BE2C (cell line): ENCODE results near the gene ERLIN1.

Experiments
- DNase-seq: peaks from one replicate; pipeline ENCODE4 v3.0.0-alpha.2; 2020
- H3K27me3 ChIP-seq: fragments of 250-450 bp; sonication (Bioruptor Pico); 2 replicates; pipeline ENCODE4 v1.5.1; 2020; ENCODE audit warnings: mild to moderate bottlenecking
- H3K36me3 ChIP-seq: fragments of 250-450 bp; sonication (Bioruptor Pico); 2 replicates; pipeline ENCODE4 v1.5.1; 2020; ENCODE audit warnings: mild to moderate bottlenecking
- H3K4me1 ChIP-seq: fragments of 250-450 bp; sonication (Bioruptor Pico); 2 replicates; pipeline ENCODE4 v1.5.1; 2020
- H3K4me3 ChIP-seq: 2 replicates; pipeline ENCODE4 v1.5.1; 2011; ENCODE audit warnings: low read depth, low read length
- H3K9me3 ChIP-seq: fragments of 250-450 bp; sonication (Bioruptor Pico); 2 replicates; pipeline ENCODE4 v1.5.1; 2020
- TF ChIP-seq, protein P1 (sequence below): IDR thresholded peaks from 2 replicates; pipeline ENCODE4 v1.5.1; 2012; ENCODE audit warnings: mild to moderate bottlenecking, low read depth, low read length

Gene ERLIN1

GRCh38 chr10:100146875-100147650 lies 38.8 kb downstream of the ERLIN1 start:
- Histone ChIP-seq H3K9me3 (no peaks in the 10 kb centered on the region), H3K4me1 (peaks cover 11% of the 10 kb centered on the region), H3K27me3 (no peaks in the 10 kb centered on the region), H3K4me3 (no peak overlapping the region), H3K36me3 (peaks cover 14% of the 10 kb centered on the region)
- TF ChIP-seq, protein P1, sequence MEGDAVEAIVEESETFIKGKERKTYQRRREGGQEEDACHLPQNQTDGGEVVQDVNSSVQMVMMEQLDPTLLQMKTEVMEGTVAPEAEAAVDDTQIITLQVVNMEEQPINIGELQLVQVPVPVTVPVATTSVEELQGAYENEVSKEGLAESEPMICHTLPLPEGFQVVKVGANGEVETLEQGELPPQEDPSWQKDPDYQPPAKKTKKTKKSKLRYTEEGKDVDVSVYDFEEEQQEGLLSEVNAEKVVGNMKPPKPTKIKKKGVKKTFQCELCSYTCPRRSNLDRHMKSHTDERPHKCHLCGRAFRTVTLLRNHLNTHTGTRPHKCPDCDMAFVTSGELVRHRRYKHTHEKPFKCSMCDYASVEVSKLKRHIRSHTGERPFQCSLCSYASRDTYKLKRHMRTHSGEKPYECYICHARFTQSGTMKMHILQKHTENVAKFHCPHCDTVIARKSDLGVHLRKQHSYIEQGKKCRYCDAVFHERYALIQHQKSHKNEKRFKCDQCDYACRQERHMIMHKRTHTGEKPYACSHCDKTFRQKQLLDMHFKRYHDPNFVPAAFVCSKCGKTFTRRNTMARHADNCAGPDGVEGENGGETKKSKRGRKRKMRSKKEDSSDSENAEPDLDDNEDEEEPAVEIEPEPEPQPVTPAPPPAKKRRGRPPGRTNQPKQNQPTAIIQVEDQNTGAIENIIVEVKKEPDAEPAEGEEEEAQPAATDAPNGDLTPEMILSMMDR: no peak
- no peak for DNase-seq

- TF ChIP-seq, protein P1: no peak
- H3K9me3 ChIP-seq: no peaks in the 10 kb centered on the region
- peaks cover 11% of the 10 kb centered on the region for H3K4me1 ChIP-seq
- H3K36me3 ChIP-seq: peaks cover 9% of the 10 kb centered on the region
- H3K4me3 ChIP-seq: no peak overlapping the region
- H3K27me3 ChIP-seq: no peaks in the 10 kb centered on the region
- DNase-seq: no peak
These were observed 39.4 kb downstream of the ERLIN1 start for GRCh38 chr10:100146398-100146797.

- Histone ChIP-seq H3K4me3 (no peak overlapping the region), H3K27me3 (no peaks in the 10 kb centered on the region), H3K9me3 (no peaks in the 10 kb centered on the region), H3K36me3 (no peaks in the 10 kb centered on the region), H3K4me1 (peaks cover 9% of the 10 kb centered on the region)
- TF ChIP-seq, protein P1: no peak
- no peak for DNase-seq
These were observed 42.1 kb downstream of the ERLIN1 start for GRCh38 chr10:100143756-100144155.

DNA sequence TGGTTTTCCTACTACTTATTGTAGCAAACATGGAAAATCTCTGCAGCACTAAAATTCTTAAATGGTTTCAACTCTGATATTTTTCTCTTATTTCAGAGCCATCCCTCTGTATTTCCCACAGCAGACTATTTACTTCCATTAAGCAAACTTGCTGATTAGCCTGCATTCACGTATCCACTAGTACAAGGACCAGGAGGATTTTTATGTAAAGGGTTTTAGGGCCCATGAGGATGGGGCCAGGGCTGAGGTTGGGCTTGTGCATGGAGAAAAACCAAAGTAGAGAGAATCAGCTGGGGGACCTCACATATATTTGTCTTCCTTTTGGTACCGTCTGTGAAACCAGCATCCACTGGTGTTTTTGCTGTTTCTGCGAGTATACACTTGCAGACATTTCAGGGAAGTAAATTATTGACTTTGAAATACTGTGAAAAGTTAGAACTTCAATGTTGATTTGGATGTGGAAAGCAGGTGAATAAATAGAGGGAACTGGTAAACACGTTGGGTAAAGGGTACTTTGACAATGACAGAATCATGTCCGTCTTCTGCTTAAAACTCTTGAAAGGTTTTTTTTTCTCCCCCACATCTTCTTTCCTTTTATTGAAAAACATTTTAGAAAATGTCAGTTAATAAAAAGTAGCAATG lies 44.3 kb downstream of the ERLIN1 start:
- DNase-seq: no peak
- Histone ChIP-seq H3K9me3 (no peaks in the 10 kb centered on the region), H3K4me1 (peaks cover 6% of the 10 kb centered on the region; the same call in 1 of the 2 replicates), H3K27me3 (no peaks in the 10 kb centered on the region), H3K36me3 (no peaks in the 10 kb centered on the region), H3K4me3 (no peak overlapping the region)
- TF ChIP-seq, protein P1: no peak

DNA sequence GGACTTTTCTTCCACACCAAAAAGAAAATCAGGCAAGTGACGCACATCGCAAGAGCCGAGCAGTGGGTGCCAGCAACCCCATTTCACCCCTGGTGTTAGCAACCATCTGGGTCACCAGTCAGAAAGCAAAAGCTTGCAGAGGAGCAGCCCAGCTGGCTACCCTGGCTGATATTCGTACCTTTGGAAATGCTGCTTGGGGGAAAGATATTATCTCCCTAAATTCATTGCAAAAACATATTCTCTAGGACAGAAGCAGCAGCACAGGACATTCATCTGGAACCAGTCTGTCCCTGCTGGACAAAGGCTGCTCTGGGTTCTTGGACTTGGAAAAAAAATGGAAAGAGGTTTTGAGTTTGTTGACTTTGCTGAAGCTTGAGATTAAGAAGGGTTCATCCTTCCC lies 45.8 kb downstream of the ERLIN1 start:
- Histone ChIP-seq H3K9me3 (no peaks in the 10 kb centered on the region), H3K4me3 (no peak overlapping the region), H3K36me3 (no peaks in the 10 kb centered on the region), H3K27me3 (no peaks in the 10 kb centered on the region), H3K4me1 (peaks cover 6% of the 10 kb centered on the region; the same call in 1 of the 2 replicates)
- TF ChIP-seq, protein P1: peak; percentile 20
- DNase-seq: peak; percentile 21
